HS-5 (cell line): ENCODE measurements around the gene CASP8AP2.
"Not testable (repeated sequence)": the region's sequence is repeated elsewhere in the genome, so short reads cannot be mapped to it uniquely, and the experiment has no call there.

ENCODE experiments used
- DNase-seq: peaks from one replicate; pipeline ENCODE4 v3.0.0-alpha.2; 2012; ENCODE audit warnings: low read depth

CASP8AP2 gene

DNA sequence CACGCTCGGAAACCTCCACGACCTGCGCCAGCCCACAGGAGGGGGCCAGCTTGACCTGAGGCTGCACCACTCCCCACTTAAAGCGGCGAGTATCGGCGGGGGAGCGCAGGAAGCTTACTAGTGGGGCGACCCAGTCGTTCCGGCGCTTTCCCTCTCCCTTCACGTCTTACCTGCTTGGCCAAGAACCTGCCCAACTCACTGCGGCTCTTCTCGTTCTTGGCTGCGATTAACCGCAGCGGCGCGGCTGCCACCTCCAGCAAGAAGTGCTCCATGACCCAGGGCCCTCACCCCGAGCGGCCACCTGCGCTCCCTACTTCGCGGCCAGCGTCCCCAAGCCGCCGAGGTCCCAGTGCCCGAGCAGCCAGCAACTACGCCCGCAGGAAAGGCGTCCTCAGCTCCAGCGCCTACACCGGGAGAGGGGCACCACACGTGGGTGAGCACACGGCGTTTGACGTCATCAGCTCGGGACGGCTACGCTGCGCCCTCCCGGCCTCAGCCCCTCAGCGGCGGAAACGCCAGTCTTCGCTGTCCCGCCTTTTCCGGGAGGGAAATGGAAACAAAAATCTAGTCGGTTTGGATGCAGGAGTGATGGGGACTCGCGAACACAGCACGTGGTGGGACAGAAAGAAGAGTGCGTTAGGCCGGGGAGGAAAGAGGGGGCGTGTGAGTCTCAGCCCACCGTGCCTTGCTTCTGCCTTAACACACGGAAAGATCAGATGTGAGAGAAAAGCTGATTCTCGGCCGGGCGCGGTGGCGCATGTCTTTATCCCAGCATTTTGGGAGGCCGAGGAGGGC is 10.1 kb upstream of the CASP8AP2 start, which contains the start of gene MDN1:
TSS of gene MDN1 (minus strand) at position 459 of the 795 bp plus-strand sequence. CDS start at position 272, 187 bp downstream.
- DNase-seq: peak; percentile 76

GRCh38 chr6:89826029-89826528 is 3.6 kb upstream of the CASP8AP2 start:
- DNase-seq: no peak

GRCh38 chr6:89828475-89828987 is 1.1 kb upstream of the CASP8AP2 start:
- DNase-seq: not testable (repeated sequence)

- no peak for DNase-seq
Measured at GRCh38 chr6:89828988-89829471, 650 bp upstream of the CASP8AP2 start.

- DNase-seq: no peak
Measured at GRCh38 chr6:89830170-89830809, 610 bp downstream of the CASP8AP2 start.

DNA sequence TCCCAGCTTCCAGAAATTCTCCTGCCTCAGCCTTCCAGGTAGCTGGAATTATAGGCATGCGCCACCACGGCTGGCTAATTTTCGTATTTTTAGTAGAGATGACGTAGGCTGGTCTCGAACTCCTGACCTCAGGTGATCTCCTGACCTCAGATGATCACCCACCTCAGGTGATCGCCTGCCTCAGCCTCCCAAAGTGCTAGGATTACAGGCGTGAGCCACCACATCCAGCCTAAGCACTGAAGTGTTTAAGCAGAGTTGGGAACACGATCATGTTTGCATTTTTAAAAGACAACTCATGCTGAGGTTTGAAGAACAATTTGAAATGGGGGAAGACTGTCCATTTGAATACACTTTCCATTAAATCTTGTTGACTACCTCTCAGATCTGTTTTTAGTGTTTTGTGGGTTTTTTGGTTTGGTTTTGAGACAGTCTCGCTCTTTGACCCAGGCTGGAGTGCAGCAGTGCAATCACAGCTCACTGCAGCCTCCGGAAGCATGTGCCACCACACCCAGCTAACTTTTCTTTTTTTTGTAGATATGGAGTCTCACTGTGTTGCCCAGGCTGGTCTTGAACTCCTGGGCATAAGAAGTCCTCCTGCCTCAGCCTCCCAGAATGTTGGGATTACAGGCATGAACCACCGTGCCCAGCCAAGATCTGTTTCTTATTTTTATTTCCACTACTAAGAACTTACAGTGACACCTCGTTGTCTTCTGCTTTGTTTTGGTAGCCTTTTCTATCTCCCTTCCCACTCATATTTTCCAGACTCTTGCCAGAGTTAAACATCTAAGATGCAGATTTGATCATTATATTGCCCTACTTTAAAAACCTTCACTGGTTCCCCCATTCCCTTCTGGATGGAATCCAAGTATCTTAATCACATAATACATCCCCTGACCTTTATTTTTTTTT is 5.5 kb downstream of the CASP8AP2 start:
- DNase-seq: no peak

DNA sequence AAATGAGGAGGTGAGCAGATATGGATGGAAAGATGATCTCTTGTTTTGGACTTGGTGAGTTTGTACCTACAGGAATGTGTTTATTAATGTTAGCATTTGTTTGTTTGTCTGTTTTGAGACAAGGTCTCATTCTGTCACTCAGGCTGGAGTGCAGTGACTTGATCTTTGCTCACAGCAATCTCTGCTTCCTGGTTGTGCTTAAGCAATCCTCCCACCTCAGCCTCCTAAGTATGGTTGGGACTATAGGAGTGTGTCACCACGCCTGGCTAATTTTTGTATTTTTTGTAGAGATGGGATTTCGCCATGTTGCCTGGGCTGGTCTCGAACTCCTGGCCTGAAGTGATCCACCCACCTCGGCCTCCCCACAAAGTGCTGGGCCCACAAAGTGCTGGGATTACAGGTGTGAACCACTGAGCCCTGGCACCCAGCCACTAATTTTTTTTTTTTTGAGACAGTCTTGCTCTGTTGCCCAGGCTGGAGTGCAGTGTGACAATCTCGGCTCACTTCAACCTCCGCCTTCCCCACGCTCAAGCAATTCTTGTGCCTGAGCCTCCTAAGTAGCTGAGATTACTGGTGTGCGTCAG is 7.1 kb downstream of the CASP8AP2 start:
- DNase-seq: no peak

GRCh38 chr6:89840538-89840937 is 10.9 kb downstream of the CASP8AP2 start:
- DNase-seq: no peak

DNA sequence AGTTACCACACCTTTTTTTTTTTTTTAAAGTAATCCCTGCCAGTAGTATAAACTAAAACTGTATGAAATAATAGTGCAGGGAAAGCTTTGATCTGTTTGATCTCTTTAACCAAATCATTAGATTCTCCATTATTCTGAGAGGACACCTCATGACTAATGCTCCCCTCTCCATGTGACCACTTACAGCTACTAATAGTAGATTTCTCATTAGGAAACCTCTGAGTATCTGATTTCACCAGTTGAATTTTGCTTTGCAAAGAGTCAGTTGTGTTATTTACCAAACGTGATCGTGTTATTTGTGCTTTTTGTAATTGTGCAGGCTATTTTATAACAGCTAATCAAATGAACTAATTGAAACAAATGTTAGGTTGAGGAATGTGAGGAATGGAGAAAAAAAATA is 12.5 kb downstream of the CASP8AP2 start:
- no peak for DNase-seq

- DNase-seq: no peak
Measured at GRCh38 chr6:89843070-89843469, 13.4 kb downstream of the CASP8AP2 start.

DNA sequence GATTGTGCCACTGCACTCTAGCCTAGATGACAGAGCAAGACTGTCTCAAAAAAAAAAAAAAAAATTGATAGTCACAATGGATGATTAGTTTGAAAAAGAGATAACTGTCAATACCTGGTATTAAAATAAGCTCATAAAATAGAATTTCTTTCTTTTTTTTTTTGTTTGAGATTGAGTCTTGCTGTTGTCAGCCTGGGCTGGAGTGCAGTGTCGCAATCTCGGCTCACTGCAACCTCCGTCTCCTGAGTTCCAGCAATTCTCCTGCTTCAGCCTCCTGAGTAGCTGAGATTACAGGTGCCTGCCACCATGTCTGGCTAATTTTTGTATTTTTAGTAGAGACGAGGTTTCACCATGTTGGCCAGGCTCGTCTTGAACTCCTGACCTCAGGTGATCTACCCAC is 17.8 kb downstream of the CASP8AP2 start:
- not testable (repeated sequence) for DNase-seq

GRCh38 chr6:89853068-89853467 is 23.4 kb downstream of the CASP8AP2 start:
- no peak for DNase-seq

DNA sequence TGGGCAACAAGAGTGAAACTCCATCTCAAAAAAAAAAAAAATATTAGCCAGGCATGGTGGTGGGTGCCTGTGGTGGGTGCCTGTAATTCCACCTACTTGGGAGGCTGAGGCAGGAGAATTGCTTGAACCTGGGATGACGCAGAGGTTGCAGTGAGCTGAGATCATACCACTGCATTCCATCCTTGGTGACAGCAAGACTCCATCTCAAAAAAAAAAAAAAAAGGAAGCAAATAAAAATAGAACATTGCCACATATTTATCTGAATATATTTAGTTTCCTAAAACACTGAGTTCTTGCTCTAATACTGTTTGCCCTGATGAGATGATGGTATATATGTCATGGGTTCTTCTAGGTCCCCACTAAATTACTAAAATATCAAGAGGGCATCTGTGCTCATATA is 28.4 kb downstream of the CASP8AP2 start:
- no peak for DNase-seq

- DNase-seq: no peak
Measured at GRCh38 chr6:89859744-89860143, 30.1 kb downstream of the CASP8AP2 start.

- no peak for DNase-seq
Measured at GRCh38 chr6:89862273-89862672, 32.6 kb downstream of the CASP8AP2 start.

DNA sequence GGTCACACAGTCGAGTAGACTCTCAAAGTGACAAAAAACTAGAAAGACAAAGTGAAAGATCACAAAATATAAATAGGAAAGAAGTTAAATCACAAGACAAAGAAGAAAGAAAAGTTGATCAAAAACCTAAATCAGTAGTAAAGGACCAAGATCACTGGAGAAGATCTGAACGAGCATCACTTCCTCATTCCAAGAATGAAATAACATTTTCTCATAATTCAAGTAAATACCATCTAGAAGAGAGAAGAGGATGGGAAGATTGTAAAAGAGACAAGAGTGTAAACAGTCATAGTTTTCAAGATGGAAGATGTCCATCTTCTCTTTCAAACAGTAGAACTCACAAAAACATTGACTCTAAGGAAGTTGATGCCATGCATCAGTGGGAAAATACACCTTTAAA is 33.0 kb downstream of the CASP8AP2 start:
- DNase-seq: no peak

DNA sequence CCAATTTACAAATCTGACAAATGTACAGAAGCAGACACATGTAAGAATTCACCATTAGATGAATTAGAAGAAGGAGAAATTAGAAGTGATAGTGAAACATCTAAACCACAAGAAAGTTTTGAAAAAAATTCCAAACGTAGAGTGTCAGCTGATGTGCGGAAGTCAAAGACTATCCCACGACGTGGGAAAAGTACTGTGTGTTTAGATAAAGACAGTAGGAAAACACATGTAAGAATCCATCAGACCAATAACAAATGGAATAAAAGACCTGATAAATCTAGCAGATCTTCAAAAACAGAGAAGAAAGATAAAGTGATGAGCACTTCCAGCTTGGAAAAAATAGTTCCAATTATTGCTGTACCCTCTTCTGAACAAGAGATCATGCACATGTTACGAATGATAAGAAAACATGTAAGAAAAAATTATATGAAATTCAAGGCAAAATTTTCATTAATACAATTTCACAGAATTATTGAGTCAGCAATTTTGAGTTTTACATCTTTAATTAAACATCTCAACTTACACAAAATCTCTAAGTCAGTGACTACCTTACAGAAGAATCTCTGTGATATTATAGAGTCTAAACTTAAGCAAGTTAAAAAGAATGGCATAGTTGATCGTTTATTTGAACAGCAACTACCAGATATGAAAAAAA is 36.5 kb downstream of the CASP8AP2 start:
- no peak for DNase-seq

- no peak for DNase-seq
Measured at GRCh38 chr6:89873721-89874120, 44.0 kb downstream of the CASP8AP2 start.

DNA sequence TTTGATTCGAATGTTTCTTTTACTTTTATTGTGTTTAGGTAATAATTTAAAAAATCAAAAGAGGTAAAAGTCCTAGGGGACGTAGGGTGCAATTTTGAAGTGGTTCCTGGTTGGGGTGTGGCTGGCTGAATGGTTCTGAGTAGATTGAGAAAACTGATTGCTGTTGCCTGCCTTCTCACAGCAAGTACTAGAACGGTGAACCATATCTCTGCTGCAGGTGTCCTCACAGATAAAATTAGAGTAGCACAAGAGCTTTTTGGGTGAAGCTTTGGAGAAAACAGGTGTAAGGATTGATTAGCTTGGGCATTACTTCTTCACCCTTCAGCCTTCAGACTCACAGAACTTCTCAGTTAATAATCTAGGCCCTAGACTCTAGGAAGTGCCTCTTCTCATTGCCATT is 44.8 kb downstream of the CASP8AP2 start:
- no peak for DNase-seq

DNA sequence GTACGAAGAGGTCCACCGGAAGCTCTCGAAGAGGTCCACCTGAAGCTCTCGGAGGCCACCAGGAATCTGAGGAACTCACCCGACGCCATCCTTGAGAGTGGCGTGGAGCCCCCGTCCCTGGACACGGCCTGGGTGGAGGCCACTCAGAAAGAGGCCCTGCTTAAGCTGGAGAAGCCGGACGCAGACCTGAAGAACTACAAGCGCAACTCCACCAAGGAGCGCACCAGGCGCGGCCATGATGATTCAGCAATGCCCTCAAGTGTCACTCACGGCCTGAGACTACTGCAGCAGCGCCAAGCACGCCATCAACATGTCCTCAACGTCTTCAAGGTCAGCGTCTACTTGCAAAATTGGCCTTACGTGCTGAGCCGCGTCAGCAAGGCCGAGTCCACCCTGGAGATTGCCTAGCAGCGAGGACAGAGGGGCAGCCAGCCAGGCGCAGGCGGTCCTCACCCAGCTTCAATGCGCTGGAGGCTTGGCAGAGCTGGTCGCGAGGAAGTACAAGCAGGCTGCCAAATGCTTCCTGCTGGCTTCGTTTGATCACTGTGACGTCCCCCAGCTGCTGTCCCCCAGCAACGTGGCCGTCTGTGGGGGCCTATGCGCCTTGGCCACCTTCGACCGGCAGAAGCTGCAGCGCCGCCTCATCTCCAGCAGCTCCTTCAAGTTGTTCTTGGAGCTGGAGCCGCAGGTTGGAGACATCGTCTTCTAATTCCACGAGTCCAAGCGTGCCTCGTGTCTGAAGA is 56.9 kb downstream of the CASP8AP2 start:
- no peak for DNase-seq
